Jurkat, Clone E6-1 (cell line): ENCODE results near the gene CTDSP2.

Source experiments
- DNase-seq: peaks from one replicate; pipeline ENCODE4 v3.0.0-alpha.2; 2011; ENCODE audit warnings: low read depth, low spot score
- H3K4me3 ChIP-seq: 2 replicates; pipeline ENCODE4 v1.5.1; 2011; ENCODE audit warnings: mild to moderate bottlenecking, low read length, control low read depth, moderate library complexity

Gene CTDSP2

DNA sequence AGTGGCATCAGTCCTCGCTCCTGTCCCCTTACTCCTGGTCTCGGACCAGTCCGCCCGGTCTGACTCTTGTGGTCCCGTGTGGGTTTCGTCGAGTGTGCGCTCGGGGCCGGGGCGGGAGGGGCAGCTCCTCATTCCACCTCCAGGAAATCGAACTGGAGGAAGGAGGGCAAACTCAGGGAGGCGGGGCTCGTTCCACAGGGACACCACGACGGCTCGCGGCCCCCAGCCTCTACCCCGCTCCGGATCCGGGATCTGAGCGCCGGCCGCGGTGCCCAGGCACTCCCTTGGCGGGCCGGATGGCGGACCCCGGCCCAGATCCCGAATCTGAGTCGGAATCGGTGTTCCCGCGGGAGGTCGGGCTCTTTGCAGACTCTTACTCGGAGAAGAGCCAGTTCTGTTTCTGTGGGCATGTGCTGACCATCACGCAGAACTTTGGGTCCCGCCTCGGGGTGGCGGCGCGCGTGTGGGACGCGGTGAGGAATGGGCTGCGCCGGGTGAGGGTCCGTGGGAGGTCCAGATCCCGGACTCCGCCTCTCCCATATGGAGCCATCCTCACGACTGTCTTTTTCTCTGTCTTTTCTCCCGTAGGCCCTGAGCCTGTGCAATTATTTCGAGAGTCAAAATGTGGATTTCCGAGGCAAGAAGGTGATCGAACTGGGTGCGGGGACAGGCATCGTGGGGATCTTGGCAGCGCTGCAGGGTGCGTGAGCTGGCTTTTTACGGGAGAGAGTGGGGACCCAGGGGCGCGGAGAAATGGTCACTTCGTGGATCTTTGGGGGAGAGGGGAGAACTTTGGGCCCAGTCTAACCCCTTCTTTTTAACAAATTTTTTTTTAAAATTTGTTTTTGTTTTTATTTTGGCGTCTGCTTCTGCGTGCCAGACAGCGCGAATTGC, 73.9 kb downstream of the CTDSP2 start, which contains the start of gene EEF1AKMT3:
Gene EEF1AKMT3, plus strand, starts transcription at position 186 of the 894 bp plus-strand sequence. Its CDS starts 111 bp downstream, at position 297.
- peak within 1 kb of the TSS; percentile 93 for H3K4me3 ChIP-seq
- DNase-seq: no peak

DNA sequence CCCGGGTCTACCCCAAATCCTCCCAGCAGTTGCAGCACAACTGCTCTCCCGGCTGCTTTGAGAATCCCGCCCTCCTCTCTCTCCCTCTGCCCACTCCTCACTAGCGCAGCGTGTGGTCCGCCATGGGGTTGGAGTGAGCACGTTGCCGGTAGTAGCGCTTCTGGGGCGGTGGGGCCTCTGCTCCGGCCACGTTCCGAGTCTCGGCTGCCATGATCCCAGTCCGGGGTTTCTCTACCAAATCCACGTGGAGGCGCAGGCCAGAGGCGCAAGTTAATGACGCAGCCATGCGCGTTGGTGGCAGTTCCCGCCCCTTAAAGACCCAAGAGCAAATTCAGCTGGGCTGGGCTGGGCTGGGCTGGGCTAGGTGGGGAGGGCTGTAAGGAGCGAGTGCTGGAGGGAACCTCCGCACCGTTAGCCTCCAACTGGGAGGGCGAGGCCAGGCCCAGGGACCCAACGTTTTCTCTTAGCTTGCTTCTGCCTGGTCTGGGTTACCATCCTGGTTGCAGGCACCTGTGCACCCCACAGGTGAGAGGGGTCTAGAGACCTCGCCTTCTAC, 74.6 kb downstream of the CTDSP2 start, which contains the start of gene METTL1:
Gene METTL1, minus strand, starts transcription at position 233 of the 556 bp plus-strand sequence. Its CDS starts 22 bp downstream, at position 211.
- H3K4me3 ChIP-seq: peak within 1 kb of the TSS; percentile 93
- DNase-seq: peak; percentile 94

DNA sequence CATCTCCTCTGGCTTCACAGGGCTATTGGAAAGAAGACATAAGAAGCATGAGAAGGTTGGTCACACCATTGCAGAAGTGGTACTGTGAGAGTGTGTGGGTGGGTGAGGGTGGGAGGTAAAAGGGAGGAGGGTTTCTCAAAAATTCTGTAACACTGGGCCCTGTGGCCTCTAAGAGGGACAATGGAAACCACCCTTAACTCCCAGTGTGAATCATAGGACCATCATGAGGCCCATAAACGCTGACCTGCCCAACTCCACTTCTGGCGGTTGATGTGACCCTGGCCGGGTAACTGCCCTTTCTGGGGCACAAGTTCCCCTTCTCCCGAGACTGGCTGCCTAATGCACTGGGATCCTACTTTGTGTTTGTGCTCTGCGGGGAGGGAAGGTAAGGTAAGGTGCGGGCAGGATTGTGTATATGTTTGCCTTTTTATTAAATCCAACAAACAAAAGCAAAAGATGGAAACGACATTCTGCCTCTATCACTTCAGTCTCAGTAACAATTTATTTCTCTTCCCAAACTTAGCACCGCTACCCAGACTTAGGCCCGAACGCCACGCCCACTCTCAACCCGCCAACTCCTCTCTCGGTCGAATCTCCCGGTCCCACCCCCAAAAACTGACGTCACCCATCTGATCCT, 75.2 kb downstream of the CTDSP2 start:
- DNase-seq: peak; percentile 92
- peak overlapping the region; percentile 93 for H3K4me3 ChIP-seq

DNA sequence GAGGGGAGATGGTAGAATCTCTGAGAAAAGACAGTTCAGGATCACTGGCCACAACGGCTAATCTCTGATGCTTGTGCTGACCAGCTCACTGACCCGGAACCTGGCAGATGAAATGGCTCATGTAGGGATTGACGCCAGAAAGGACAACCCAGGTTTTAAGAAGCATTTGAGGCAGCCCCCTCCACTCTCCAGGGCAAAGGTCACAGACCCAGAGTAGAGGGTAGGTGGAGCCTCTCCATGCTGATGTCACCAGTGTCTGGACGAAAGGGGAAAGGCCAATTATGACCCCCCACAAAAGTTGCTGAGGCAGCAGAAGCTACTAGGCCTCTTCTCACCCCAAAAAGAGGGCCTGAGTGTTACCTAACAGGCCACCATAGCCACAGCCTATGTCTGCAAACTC, 75.8 kb downstream of the CTDSP2 start:
- H3K4me3 ChIP-seq: peak overlapping the region; percentile 93
- no peak for DNase-seq
